Measurements from ENCODE around the gene MORN5. TPM values are rescaled to one million over a fixed set of nuclear protein-coding genes. Genes with fewer than 3 reads are reported as not detected.
A peak's percentile ranks its signal among the peaks of the same experiment; 100 is the strongest.

MORN5 gene
- total and polyA plus RNA-seq, 2 experiments from 2014 or later: not detected

- Histone ChIP-seq H3K27ac (ENCODE audit: low read depth) (no peak overlapping the region), H3F3A (replicated peaks; ENCODE audit: low read depth) (no peaks in the 10 kb centered on the region), H2AFZ (peak overlapping the region; percentile 74; the same call in 1 of the 2 replicates), H4K20me1 (replicated peaks; ENCODE audit: insufficient read depth) (no peaks in the 10 kb centered on the region), H3K4me1 (ENCODE audit: insufficient read depth) (peaks cover 4% of the 10 kb centered on the region; the same call in 1 of the 2 replicates), H3K4me2 (no peak overlapping the region), H3K4me3 (no peak overlapping the region), H3K27me3 (ENCODE audit: insufficient read depth) (no peaks in the 10 kb centered on the region), H3K79me2 (replicated peaks; ENCODE audit: insufficient read depth) (no peaks in the 10 kb centered on the region), H3K9me2 (ENCODE audit: insufficient read depth) (no peaks in the 10 kb centered on the region), H3K36me3 (ENCODE audit: insufficient read depth) (no peaks in the 10 kb centered on the region)
- Mint-ChIP-seq H3K4me1 (peaks cover 22% of the 10 kb centered on the region), H3K4me3 (no peak overlapping the region), H3K9me3 (no peaks in the 10 kb centered on the region), H3K36me3 (ENCODE audit: low read depth) (no peaks in the 10 kb centered on the region; the same call in 2 of the 3 replicates), H3K27me3 (ENCODE audit: insufficient read depth, low read depth, poor library complexity) (peaks cover 3% of the 10 kb centered on the region), H3K27ac (no peak overlapping the region)
- ATAC-seq (no peak), DNase-seq (ENCODE audit: low spot score) (no peak)
- TF ChIP-seq EZH2phosphoT487 (IDR thresholded peaks at IDR 0.05; ENCODE audit: unreplicated experiment) (no peak), ZNF462 (CRISPR knock-in tag; IDR thresholded peaks at IDR 0.05) (no peak), ETS1 (IDR thresholded peaks at IDR 0.05) (no peak), CREB1 (CRISPR knock-in tag; IDR thresholded peaks at IDR 0.05; ENCODE audit: low read depth) (no peak), EZH2 (IDR thresholded peaks at IDR 0.05; ENCODE audit: low read depth, unreplicated experiment) (no peak), ZNF114 (CRISPR knock-in tag; IDR thresholded peaks at IDR 0.05) (no peak), POLR2AphosphoS5 (IDR thresholded peaks at IDR 0.05; ENCODE audit: low read depth) (no peak), JUNB (IDR thresholded peaks at IDR 0.05; ENCODE audit: unreplicated experiment) (no peak), REST (IDR thresholded peaks at IDR 0.05; ENCODE audit: unreplicated experiment) (no peak), NANOG (IDR thresholded peaks at IDR 0.05; ENCODE audit: borderline replicate concordance) (no peak), STAT1 (IDR thresholded peaks at IDR 0.05; ENCODE audit: unreplicated experiment) (no peak), ZNF331 (CRISPR knock-in tag; IDR thresholded peaks at IDR 0.05; ENCODE audit: low read depth) (no peak)
Observed at GRCh38 chr9:122192914-122193525, 33.3 kb downstream of the MORN5 start.
